ENCODE results near the gene CACNB4.

Gene CACNB4

GRCh38 chr2:151851761-151852160 is 247.1 kb downstream of the CACNB4 start:
- FAIRE-seq (no peak), DNase-seq (ENCODE audit: insufficient read length, low spot score) (no peak)
- no peak for TF ChIP-seq CTCF (IDR thresholded peaks at IDR 0.05; ENCODE audit: insufficient read depth, missing control alignments)

GRCh38 chr2:151849413-151850010 is 249.3 kb downstream of the CACNB4 start:
- FAIRE-seq (no peak), DNase-seq (ENCODE audit: insufficient read length, low spot score) (no peak)
- no peak for TF ChIP-seq CTCF (IDR thresholded peaks at IDR 0.05; ENCODE audit: insufficient read depth, missing control alignments)

- no peak for FAIRE-seq
- no peak for TF ChIP-seq CTCF (IDR thresholded peaks at IDR 0.05; ENCODE audit: insufficient read depth, missing control alignments)
- DNase-seq (ENCODE audit: insufficient read length, low spot score): no peak
These were observed 253.0 kb downstream of the CACNB4 start for GRCh38 chr2:151845884-151846283.

GRCh38 chr2:151845481-151845880 is 253.4 kb downstream of the CACNB4 start:
- FAIRE-seq (no peak), DNase-seq (ENCODE audit: insufficient read length, low spot score) (no peak)
- TF ChIP-seq CTCF (IDR thresholded peaks at IDR 0.05; ENCODE audit: insufficient read depth, missing control alignments): no peak

- DNase-seq (ENCODE audit: insufficient read length, low spot score): no peak
- no peak for TF ChIP-seq CTCF (IDR thresholded peaks at IDR 0.05; ENCODE audit: insufficient read depth, missing control alignments)
- FAIRE-seq: no peak
These were observed 254.5 kb downstream of the CACNB4 start for GRCh38 chr2:151844211-151844896.

- no peak for FAIRE-seq
These were observed 255.2 kb downstream of the CACNB4 start for GRCh38 chr2:151843691-151844061.

More at GRCh38 chr2:151843691-151844061, 255.2 kb downstream of the CACNB4 start:
- no peak for TF ChIP-seq CTCF (IDR thresholded peaks at IDR 0.05; ENCODE audit: insufficient read depth, missing control alignments)
- DNase-seq (ENCODE audit: insufficient read length, low spot score): no peak

Measured in D721Med (cell line).